Right atrium auricular region (tissue), 2 donors: ENCODE measurements around the gene HCN3. TPM values are rescaled to one million over a fixed set of nuclear protein-coding genes. Genes with fewer than 3 reads are reported as not detected.

Experiments
- DNase-seq: peaks from one replicate; pipeline ENCODE4 v3.0.0-alpha.2; 2019; ENCODE audit warnings: low spot score
- H3K27ac ChIP-seq, 2 donors: fragments of 200-600 bp; sonication (generic); 1 replicate in 1 of 2; 2 replicates in 1 of 2; pipeline ENCODE4 v1.5.1; 2016 to 2019
- H3K27me3 ChIP-seq, 2 donors: fragments of 200-600 bp; sonication (generic); one replicate each; pipeline versions ENCODE4 v1.5.1 to v1.6.0; 2017 to 2019
- H3K36me3 ChIP-seq: fragments of 200-600 bp; sonication (generic); one replicate; pipeline ENCODE4 v1.5.1; 2016
- H3K4me1 ChIP-seq, 2 donors: fragments of 200-600 bp; sonication (generic); one replicate each; pipeline versions ENCODE4 v1.5.1 to v1.6.0; 2017 to 2019
- H3K4me3 ChIP-seq, 2 donors: fragments of 200-600 bp; sonication (generic); 1 replicate in 1 of 2; 2 replicates in 1 of 2; pipeline ENCODE4 v1.5.1; 2017 to 2019; ENCODE audit warnings: mild to moderate bottlenecking in 1 of 2, moderate library complexity in 1 of 2
- H3K9me3 ChIP-seq, 2 donors: fragments of 200-600 bp; sonication (generic); one replicate each; pipeline ENCODE4 v1.5.1; 2019
- CTCF ChIP-seq, 2 donors: fragments of 200-600 bp; sonication (generic); IDR thresholded peaks; one replicate each; pipeline ENCODE4 v1.5.1; 2019; ENCODE audit warnings: antibody characterized with exemption in 2 of 2
- total RNA-seq, 2 donors: library from RNA; depleted of rRNA; stranded (reverse); fragments of >200 nt; gene quantifications; one replicate each; pipeline ENCODE4 v1.1.0, GENCODE V29; 2016

The HCN3 gene
- total RNA-seq, 2 donors from 2014 or later = 0.35 to 0.41 TPM

GRCh38 chr1:155300024-155300423, 22.8 kb downstream of the HCN3 start:
- no peak for DNase-seq
- Histone ChIP-seq H3K36me3 (no peaks in the 10 kb centered on the region), H3K9me3 (no peaks in the 10 kb centered on the region), H3K27me3 (peaks cover 0 to 10% of the 10 kb centered on the region in 2 donors), H3K27ac (no peak overlapping the region), H3K4me1 (peaks cover 0 to 5% of the 10 kb centered on the region in 2 donors), H3K4me3 (no peak overlapping the region)
- TF ChIP-seq CTCF (IDR thresholded peaks at IDR 0.05) = no peak

- Histone ChIP-seq H3K9me3 (no peaks in the 10 kb centered on the region), H3K4me1 (no peaks in the 10 kb centered on the region), H3K4me3 (no peak overlapping the region), H3K36me3 (no peaks in the 10 kb centered on the region), H3K27ac (no peak overlapping the region), H3K27me3 (peaks cover 0 to 2% of the 10 kb centered on the region in 2 donors)
- no peak for TF ChIP-seq CTCF (IDR thresholded peaks at IDR 0.05)
- DNase-seq = no peak
Observed at GRCh38 chr1:155300553-155301329, 23.5 kb downstream of the HCN3 start.

- Histone ChIP-seq H3K4me1 (no peaks in the 10 kb centered on the region), H3K27me3 (no peaks in the 10 kb centered on the region)
Observed at GRCh38 chr1:155301342-155301841, 24.1 kb downstream of the HCN3 start, which contains the start of gene PKLR. TSS of gene PKLR (minus strand) at chr1:155301438. CDS start at chr1:155301395, 43 bp downstream.

GRCh38 chr1:155304558-155305063, 27.3 kb downstream of the HCN3 start:
- no peaks in the 10 kb centered on the region for H3K27me3 ChIP-seq
- H3K36me3 ChIP-seq = no peaks in the 10 kb centered on the region
- peaks cover 0 to 14% of the 10 kb centered on the region in 2 donors for H3K4me1 ChIP-seq
- TF ChIP-seq CTCF (IDR thresholded peaks at IDR 0.05) = no peak
- DNase-seq = no peak
- H3K27ac ChIP-seq = no peak overlapping the region
- H3K4me3 ChIP-seq = no peak overlapping the region
- H3K9me3 ChIP-seq = no peaks in the 10 kb centered on the region

More at GRCh38 chr1:155301342-155301841, 24.1 kb downstream of the HCN3 start, which contains the start of gene PKLR:
- Histone ChIP-seq H3K4me3 (no peak within 1 kb of the TSS), H3K36me3 (no peaks in the 10 kb centered on the region), H3K27ac (no peak within 1 kb of the TSS), H3K9me3 (no peaks in the 10 kb centered on the region)
- TF ChIP-seq CTCF (IDR thresholded peaks at IDR 0.05) = no peak
- DNase-seq = no peak

- peaks cover 0 to 26% of the 10 kb centered on the region in 2 donors for H3K4me1 ChIP-seq
- no peak overlapping the region for H3K27ac ChIP-seq
- H3K4me3 ChIP-seq = no peak overlapping the region
- H3K27me3 ChIP-seq = no peaks in the 10 kb centered on the region
- no peak for TF ChIP-seq CTCF (IDR thresholded peaks at IDR 0.05)
- no peaks in the 10 kb centered on the region for H3K9me3 ChIP-seq
- DNase-seq = no peak
- H3K36me3 ChIP-seq = no peaks in the 10 kb centered on the region
Observed at GRCh38 chr1:155305881-155306391, 28.7 kb downstream of the HCN3 start.
